ENCODE results near the gene VSIG8. TPM values are rescaled to one million over a fixed set of nuclear protein-coding genes. Genes with fewer than 3 reads are reported as not detected.

VSIG8 gene
- total and polyA plus RNA-seq, 12 donors, result 0.44 TPM; not detected in 11

DNA sequence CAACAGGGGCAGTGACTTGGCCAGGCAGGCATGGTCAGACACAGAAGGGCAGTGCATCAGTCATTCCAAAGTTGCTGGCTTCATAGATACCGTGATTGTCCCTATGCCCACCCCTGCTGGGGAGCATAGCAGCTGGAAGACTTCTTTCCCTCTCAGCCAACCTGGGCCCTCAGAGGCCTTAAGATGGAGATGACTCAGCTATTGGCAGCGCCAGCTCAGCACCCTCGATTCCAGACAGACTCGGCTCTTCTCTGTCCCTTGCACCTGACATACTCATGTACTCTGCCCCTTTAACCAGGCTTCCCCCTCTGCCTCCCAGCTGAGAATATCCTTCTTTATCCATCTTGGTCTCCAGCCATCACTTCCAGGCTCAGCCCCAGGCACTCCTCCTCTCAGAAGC is 19.0 kb downstream of the VSIG8 start:
- Histone ChIP-seq H3K4me1 (peaks cover 0 to 5% (median 0%) of the 10 kb centered on the region in 9 donors), H3K27ac (no peak overlapping the region), H3K27me3 (no peaks in the 10 kb centered on the region), H3K36me3 (peaks cover 0 to 12% (median 0%) of the 10 kb centered on the region in 9 donors), H3K4me3 (no peak overlapping the region), H3K9me3 (no peaks in the 10 kb centered on the region)
- intact Hi-C loops (cut with DNase I), result no loop called here
- DNase-seq (no peak), ATAC-seq (no peak)
- TF ChIP-seq, protein P1, sequence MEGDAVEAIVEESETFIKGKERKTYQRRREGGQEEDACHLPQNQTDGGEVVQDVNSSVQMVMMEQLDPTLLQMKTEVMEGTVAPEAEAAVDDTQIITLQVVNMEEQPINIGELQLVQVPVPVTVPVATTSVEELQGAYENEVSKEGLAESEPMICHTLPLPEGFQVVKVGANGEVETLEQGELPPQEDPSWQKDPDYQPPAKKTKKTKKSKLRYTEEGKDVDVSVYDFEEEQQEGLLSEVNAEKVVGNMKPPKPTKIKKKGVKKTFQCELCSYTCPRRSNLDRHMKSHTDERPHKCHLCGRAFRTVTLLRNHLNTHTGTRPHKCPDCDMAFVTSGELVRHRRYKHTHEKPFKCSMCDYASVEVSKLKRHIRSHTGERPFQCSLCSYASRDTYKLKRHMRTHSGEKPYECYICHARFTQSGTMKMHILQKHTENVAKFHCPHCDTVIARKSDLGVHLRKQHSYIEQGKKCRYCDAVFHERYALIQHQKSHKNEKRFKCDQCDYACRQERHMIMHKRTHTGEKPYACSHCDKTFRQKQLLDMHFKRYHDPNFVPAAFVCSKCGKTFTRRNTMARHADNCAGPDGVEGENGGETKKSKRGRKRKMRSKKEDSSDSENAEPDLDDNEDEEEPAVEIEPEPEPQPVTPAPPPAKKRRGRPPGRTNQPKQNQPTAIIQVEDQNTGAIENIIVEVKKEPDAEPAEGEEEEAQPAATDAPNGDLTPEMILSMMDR (IDR thresholded peaks at IDR 0.05), result no peak
- WGBS, 2 donors, result 87 to 94% methylated on average over 4 of the region's 4 CpGs

DNA sequence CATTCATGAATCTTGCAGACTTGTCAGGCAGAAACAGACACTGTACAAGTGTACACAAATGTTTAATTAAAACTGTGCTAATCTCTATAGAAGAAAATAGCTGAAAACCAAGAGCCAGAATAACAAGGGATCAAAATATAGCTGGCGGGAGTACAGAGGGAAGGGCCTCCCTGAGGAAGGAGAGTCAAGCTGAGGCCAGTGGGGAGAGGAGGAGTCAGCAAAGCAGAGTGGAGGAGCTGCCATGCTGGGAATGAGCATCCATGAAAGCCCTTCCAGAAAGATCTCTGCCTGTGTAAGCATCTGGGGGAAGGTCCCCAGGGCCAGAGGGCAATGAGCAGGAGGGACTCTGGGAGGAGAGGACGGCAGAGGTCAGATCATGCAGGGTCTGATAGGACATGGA is 20.7 kb downstream of the VSIG8 start:
- H3K9me3 ChIP-seq, result no peaks in the 10 kb centered on the region
- H3K4me3 ChIP-seq, result no peak overlapping the region
- peak in 3 of 8 donors; percentile 19 to 54 (median 46) for ATAC-seq
- H3K27me3 ChIP-seq, result no peaks in the 10 kb centered on the region
- H3K4me1 ChIP-seq, result no peaks in the 10 kb centered on the region
- no peak for DNase-seq
- WGBS, 2 donors, result 70 to 75% methylated on average over 2 of the region's 2 CpGs
- TF ChIP-seq, protein P1 (IDR thresholded peaks at IDR 0.05), result no peak
- no peak overlapping the region for H3K27ac ChIP-seq
- H3K36me3 ChIP-seq, result peaks cover 0 to 26% (median 0%) of the 10 kb centered on the region in 9 donors
- intact Hi-C loops (cut with DNase I), result no loop called here

GRCh38 chr1:159839116-159839849 is 23.2 kb downstream of the VSIG8 start:
- Histone ChIP-seq H3K27me3 (no peaks in the 10 kb centered on the region), H3K9me3 (no peaks in the 10 kb centered on the region), H3K4me1 (no peaks in the 10 kb centered on the region), H3K36me3 (peaks cover 0 to 33% (median 0%) of the 10 kb centered on the region in 9 donors), H3K4me3 (no peak overlapping the region), H3K27ac (no peak overlapping the region)
- intact Hi-C loops (cut with DNase I), result loop anchor here in 2 of 10 donors (2.0 to 5.0 kb wide), 3 partner anchors 20 to 98 kb away; no protein-coding TSS in a partner anchor
- no peak for DNase-seq
- TF ChIP-seq, protein P1 (IDR thresholded peaks at IDR 0.05), result no peak
- 93 to 95% methylated on average over 5 of the region's 5 CpGs for WGBS, 2 donors
- ATAC-seq, result no peak

DNA sequence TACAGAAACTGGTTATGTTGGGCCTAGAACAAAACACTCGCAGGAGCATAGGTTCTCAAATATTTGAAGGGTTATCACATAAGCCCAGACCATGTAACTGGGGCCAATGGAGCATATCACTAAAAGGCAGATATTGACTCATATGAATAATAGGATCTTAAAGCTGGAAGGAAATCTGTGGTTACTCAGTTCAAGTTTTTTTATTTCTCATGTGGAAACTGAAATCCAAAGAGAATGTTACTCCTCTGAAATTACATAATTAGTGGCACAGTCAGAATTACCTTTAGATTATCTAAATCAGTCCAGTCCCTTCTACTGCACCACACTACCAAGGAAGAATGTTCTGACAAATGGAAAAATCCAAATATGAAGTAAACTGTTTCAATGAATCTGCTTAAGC is 23.7 kb downstream of the VSIG8 start:
- intact Hi-C loops (cut with DNase I), result loop anchor here in 2 of 10 donors (2.0 to 5.0 kb wide), 3 partner anchors 20 to 99 kb away; no protein-coding TSS in a partner anchor
- Histone ChIP-seq H3K27me3 (no peaks in the 10 kb centered on the region), H3K4me3 (no peak overlapping the region), H3K36me3 (peaks cover 0 to 35% (median 0%) of the 10 kb centered on the region in 9 donors), H3K27ac (no peak overlapping the region), H3K9me3 (no peaks in the 10 kb centered on the region), H3K4me1 (no peaks in the 10 kb centered on the region)
- TF ChIP-seq, protein P1 (IDR thresholded peaks at IDR 0.05), result no peak
- WGBS, 2 donors, result 92 to 97% methylated on average over 1 of the region's 1 CpG
- ATAC-seq, result no peak
- DNase-seq, result no peak
